H1 (cell line): Measurements from ENCODE around the gene MRPS30. TPM values are rescaled to one million over a fixed set of nuclear protein-coding genes. Genes with fewer than 3 reads are reported as not detected.

ENCODE experiments used
- BRCA1 ChIP-seq: IDR thresholded peaks from 2 replicates; pipeline ENCODE4 v1.6.1; 2012; ENCODE audit warnings: low read depth, low read length, improper control_type of control experiment
- CHD1 ChIP-seq: IDR thresholded peaks from 2 replicates; pipeline ENCODE4 v1.6.1; 2012; ENCODE audit warnings: low read depth, low read length, improper control_type of control experiment
- KDM1A ChIP-seq: fragments of 200-600, 300-600 bp; sonication (generic); IDR thresholded peaks from 2 replicates; pipeline ENCODE4 v1.7.1; 2016; ENCODE audit warnings: mild to moderate bottlenecking, low read length, borderline replicate concordance
- MAFK ChIP-seq: IDR thresholded peaks from 2 replicates; pipeline ENCODE4 v1.6.1; 2012; ENCODE audit warnings: low read depth, mild to moderate bottlenecking, improper control_type of control experiment, low read length
- polyA plus RNA-seq, 7 experiments: library from polyadenylated mRNA; depleted of rRNA in 3 of 7; stranded (reverse) in 5 of 7; unstranded in 2 of 7; fragments of >200 nt in 5 of 7; fragments of 200-250 nt in 2 of 7; gene quantifications; 1 replicate in 5 of 7; 2 replicates in 1 of 7; 4 replicates in 1 of 7; pipeline versions ENCODE4 v1.2.1 to v1.2.3, GENCODE V29; 2011 to 2013; ENCODE audit warnings: missing spikeins in 2 of 7, mixed read lengths in 2 of 7
- total RNA-seq: library from RNA; stranded (reverse); fragmentation: NEBNext Ultra II Directional; extraction: Animal tissue kit (Norgen Biotek cat#: 25700); gene quantifications from 2 replicates; pipeline ENCODE4 v1.2.1, GENCODE V29; 2021

The MRPS30 gene
- total and polyA plus RNA-seq, 2 of the 8 experiments (the other 6 are each of a cell fraction or from before 2014, with no cell fraction given), result 61.9 to 85.2 TPM

DNA sequence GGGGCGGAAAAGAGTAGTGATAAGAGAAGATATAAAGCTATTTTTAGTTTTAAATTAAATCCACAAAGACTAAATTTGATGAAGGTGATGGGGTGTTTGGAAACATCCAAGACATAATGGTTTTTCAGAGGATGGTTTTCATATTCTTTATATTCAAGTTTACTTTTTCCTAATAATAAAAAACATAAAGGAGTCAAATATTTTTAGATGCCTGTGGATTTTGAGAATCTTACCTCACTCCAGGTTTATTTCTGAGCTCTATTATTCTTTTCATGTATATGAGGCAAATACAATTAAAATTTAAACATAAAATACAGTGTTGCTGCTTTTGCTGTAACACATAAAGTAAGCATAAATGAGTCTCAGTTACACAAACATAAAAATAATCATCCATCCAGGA, 22.2 kb downstream of the MRPS30 start (continued):
- TF ChIP-seq CHD1 (no peak), KDM1A (no peak), BRCA1 (no peak), MAFK (no peak)
